GM12801 (cell line): Measurements from ENCODE around the gene DNPEP.

Experiments
- CTCF ChIP-seq: IDR thresholded peaks from one replicate; pipeline ENCODE4 v1.5.1; 2011; ENCODE audit warnings: control low read depth; ENCODE audit not compliant: insufficient read length; ENCODE audit errors: extremely low read depth

The DNPEP gene

GRCh38 chr2:219423652-219424377 lies 36.1 kb upstream of the DNPEP start:
- no peak for TF ChIP-seq CTCF

GRCh38 chr2:219422952-219423534 lies 35.3 kb upstream of the DNPEP start:
- no peak for TF ChIP-seq CTCF

GRCh38 chr2:219421323-219421722 lies 33.6 kb upstream of the DNPEP start:
- TF ChIP-seq CTCF = no peak

GRCh38 chr2:219420687-219421086 lies 33.0 kb upstream of the DNPEP start:
- TF ChIP-seq CTCF = no peak

GRCh38 chr2:219419331-219420197 lies 31.9 kb upstream of the DNPEP start:
- TF ChIP-seq CTCF = no peak

GRCh38 chr2:219419012-219419324 lies 31.3 kb upstream of the DNPEP start:
- no peak for TF ChIP-seq CTCF

GRCh38 chr2:219418155-219419011 lies 30.7 kb upstream of the DNPEP start, which contains the start of gene DES:
Gene DES, plus strand, starts transcription at chr2:219418377. Its CDS starts 86 bp downstream, at chr2:219418463.
- TF ChIP-seq CTCF = no peak
